COLO829 (cell line): Measurements from ENCODE around the gene PSMD1.

ENCODE experiments used
- DNase-seq: peaks from one replicate; pipeline ENCODE4 v3.0.0; 2012; ENCODE audit warnings: low spot score

The PSMD1 gene

GRCh38 chr2:231210782-231211181, 154.1 kb downstream of the PSMD1 start:
- no peak for DNase-seq

GRCh38 chr2:231211486-231211885, 154.8 kb downstream of the PSMD1 start:
- no peak for DNase-seq

- no peak for DNase-seq
Observed at GRCh38 chr2:231212329-231212845, 155.7 kb downstream of the PSMD1 start.

DNA sequence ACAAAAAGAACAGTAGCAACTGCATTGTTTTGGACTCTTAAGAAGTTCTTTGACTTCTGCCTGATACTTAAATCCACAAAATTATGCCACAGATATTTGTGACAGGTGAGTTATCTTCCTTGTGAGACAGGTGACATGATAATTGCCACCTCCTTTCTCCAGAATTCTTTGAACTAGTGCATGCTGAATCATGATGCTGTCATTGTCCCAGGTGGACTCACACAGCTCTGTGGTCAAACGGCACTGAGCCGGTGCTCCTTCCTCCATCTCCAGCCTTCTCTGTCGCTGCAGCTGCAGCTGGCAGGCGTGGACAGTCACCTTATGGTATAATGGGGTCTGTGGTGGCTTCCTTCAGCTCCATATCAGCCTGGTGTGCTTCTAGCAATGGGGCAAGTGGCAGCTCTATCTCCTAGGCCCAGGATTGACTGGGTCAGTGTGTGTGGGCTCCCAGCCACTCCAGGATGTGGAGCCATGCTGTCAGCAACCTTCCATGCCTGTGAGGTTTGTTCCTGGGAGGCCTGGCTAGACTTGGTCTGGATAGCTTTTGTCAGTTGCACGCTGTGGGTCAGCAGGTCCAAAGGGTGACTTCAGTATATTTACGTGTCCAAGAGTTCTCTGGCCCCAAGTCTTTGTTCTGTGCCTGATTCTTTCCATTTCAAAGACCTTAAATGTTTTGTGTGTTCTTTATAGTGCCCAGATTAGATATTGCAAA, 157.4 kb downstream of the PSMD1 start:
- DNase-seq, result no peak

DNA sequence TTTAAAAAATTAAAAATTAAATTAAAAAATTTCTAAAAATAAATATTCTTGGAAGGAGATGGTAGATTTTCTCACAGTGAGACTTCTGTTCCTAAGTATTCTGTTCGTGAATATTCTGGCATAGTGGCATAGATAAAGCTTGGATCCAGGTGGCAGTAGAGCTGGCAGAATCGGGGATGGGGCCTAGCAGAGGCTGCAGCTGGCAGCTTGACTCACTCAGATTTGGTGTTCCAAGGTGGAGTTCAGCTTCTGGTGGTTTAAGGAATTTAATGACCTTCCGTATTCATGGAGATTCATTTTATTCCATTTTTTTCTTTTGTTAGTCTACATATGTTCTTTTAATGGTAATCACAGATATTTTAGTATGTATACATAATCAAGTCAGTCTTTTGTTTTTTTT, 161.7 kb downstream of the PSMD1 start:
- no peak for DNase-seq

GRCh38 chr2:231219289-231219688, 162.6 kb downstream of the PSMD1 start:
- no peak for DNase-seq

DNA sequence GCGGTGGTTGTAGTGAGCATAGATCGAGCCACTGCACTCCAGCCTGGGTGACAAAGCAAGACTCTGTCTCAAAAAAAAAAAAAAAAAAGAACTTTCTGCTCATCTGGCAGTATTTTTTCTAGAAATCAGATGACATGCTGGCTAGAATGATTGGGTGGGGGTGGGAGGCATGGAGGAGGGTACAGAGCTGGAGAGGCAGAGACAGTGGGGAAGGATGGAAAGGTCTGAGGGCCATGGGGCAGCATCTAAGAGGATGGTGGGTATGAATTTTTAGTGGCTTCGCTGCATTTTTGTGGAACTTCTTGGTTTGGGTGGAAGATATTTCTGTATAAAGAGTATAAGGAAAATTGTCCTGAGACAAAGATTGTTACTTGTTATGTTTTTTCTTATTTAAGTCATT, 165.1 kb downstream of the PSMD1 start:
- DNase-seq, result peak; percentile 63
